Esophagus (tissue), 2 donors: ENCODE measurements around the gene PSMA3. TPM values are rescaled to one million over a fixed set of nuclear protein-coding genes. Genes with fewer than 3 reads are reported as not detected.

Experiments
- H3K27ac ChIP-seq, 2 donors: one replicate each; pipeline ENCODE4 v1.5.1; 2013; ENCODE audit warnings: low read depth in 2 of 2, mild to moderate bottlenecking in 2 of 2, inconsistent platforms in 1 of 2, low read length in 1 of 2, moderate library complexity in 1 of 2
- H3K27me3 ChIP-seq, 2 donors: one replicate each; pipeline ENCODE4 v1.6.1; 2013; ENCODE audit warnings: low read length in 2 of 2, control low read depth in 1 of 2, mild to moderate bottlenecking in 1 of 2; ENCODE audit not compliant: insufficient read depth in 2 of 2, control insufficient read depth in 1 of 2
- H3K36me3 ChIP-seq, 2 donors: one replicate each; pipeline ENCODE4 v1.6.1; 2013; ENCODE audit warnings: low read length in 1 of 2; ENCODE audit not compliant: control insufficient read depth in 2 of 2, insufficient read depth in 2 of 2
- H3K4me1 ChIP-seq, 2 donors: one replicate each; pipeline ENCODE4 v1.6.1; 2013; ENCODE audit warnings: low read length in 1 of 2; ENCODE audit not compliant: control insufficient read depth in 2 of 2, insufficient read depth in 2 of 2
- H3K4me3 ChIP-seq, 2 donors: one replicate each; pipeline ENCODE4 v1.5.1; 2013; ENCODE audit warnings: low read length in 2 of 2, mild to moderate bottlenecking in 2 of 2, low read depth in 1 of 2, moderate library complexity in 1 of 2
- H3K9me3 ChIP-seq, 2 donors: one replicate each; pipeline ENCODE4 v1.6.1; 2013; ENCODE audit warnings: mild to moderate bottlenecking in 2 of 2, low read depth in 1 of 2, low read length in 1 of 2, moderate library complexity in 1 of 2; ENCODE audit not compliant: control insufficient read depth in 2 of 2, insufficient read depth in 1 of 2
- WGBS, 2 donors: extraction: QIAGEN DNeasy Blood & Tissue Kit; methylation state at CpG; one replicate each; pipeline ENCODE4 v1.1.7; 2013; 5-methylcytosine and 5-hydroxymethylcytosine counted together
- polyA plus RNA-seq, 2 donors: library from polyadenylated mRNA; stranded (reverse); fragments of 200-250 nt; gene quantifications; one replicate each; pipeline ENCODE4 v1.2.3, GENCODE V29; 2013
- donor health status: healthy with polysubstance abuse.
- donor health status: Bipolar disorder and iron deficiency.

The PSMA3 gene
- polyA plus RNA-seq, 2 donors: 132 to 143 TPM

- peaks cover 0 to 4% of the 10 kb centered on the region in 2 donors for H3K36me3 ChIP-seq
- no peaks in the 10 kb centered on the region for H3K27me3 ChIP-seq
These were observed 71.0 kb downstream of the PSMA3 start for GRCh38 chr14:58315606-58316005.

More at GRCh38 chr14:58315606-58316005, 71.0 kb downstream of the PSMA3 start:
- H3K4me1 ChIP-seq: no peaks in the 10 kb centered on the region
- 60 to 78% methylated on average over 1 of the region's 1 CpG for WGBS, 2 donors
- H3K9me3 ChIP-seq: no peaks in the 10 kb centered on the region
- H3K4me3 ChIP-seq: no peak overlapping the region
- no peak overlapping the region for H3K27ac ChIP-seq

Other genes starting within 250 kb of the PSMA3 start
- under 1 TPM; 0.22 to 0.54 TPM for gene ARMH4, start 92.6 kb upstream of the PSMA3 start, polyA plus RNA-seq
- gene ACTR10, start 44.7 kb upstream of the PSMA3 start, polyA plus RNA-seq: 10 to 100 TPM; 42.8 to 57.4 TPM
- gene ARID4A, start 53.7 kb downstream of the PSMA3 start, polyA plus RNA-seq: 1 to 10 TPM; 4.2 to 7.1 TPM
- not detected for gene TOMM20L, start 151.1 kb downstream of the PSMA3 start, polyA plus RNA-seq
- gene TIMM9, start 182.7 kb downstream of the PSMA3 start, polyA plus RNA-seq: 10 to 100 TPM; 27.1 to 28.1 TPM
- gene KIAA0586, start 182.9 kb downstream of the PSMA3 start, polyA plus RNA-seq: 1 to 10 TPM; 3.9 to 6.1 TPM